K562 (cell line): Measurements from ENCODE around the gene ADAMTS7. TPM values are rescaled to one million over a fixed set of nuclear protein-coding genes. Genes with fewer than 3 reads are reported as not detected.
A peak's percentile ranks its signal among the peaks of the same experiment; 100 is the strongest.

Experiments
- ARID3B ChIP-seq: fragments of 250-450 bp; sonication (Bioruptor Pico); IDR thresholded peaks from 2 replicates; pipeline ENCODE4 v1.4.0; 2020; ENCODE audit warnings: borderline replicate concordance
- ATF1 ChIP-seq, 2 experiments: fragments of 450-650 bp in 1 of 2; IDR thresholded peaks; 2 replicates each; pipeline ENCODE4 v1.6.1; 2016; ENCODE audit warnings: missing compliant biosample characterization in 1 of 2, missing genetic modification characterization in 1 of 2
- ATF3 ChIP-seq, 2 experiments: fragments of 450-650 bp in 1 of 2; sonication (generic) in 1 of 2; formaldehyde crosslinking in 1 of 2; IDR thresholded peaks in 1 of 2; conservative IDR thresholded peaks in 1 of 2; 2 replicates each; pipeline versions ENCODE4 v1.6.1 to v1.8.1; 2016 to 2023; ENCODE audit warnings: mild to moderate bottlenecking in 2 of 2, moderate library complexity in 2 of 2, inconsistent platforms in 1 of 2, missing genetic modification reagents in 1 of 2
- CBX3 ChIP-seq, 2 experiments: IDR thresholded peaks; 1 replicate in 1 of 2; 2 replicates in 1 of 2; pipeline ENCODE4 v1.6.1; 2012; ENCODE audit warnings: inconsistent platforms in 2 of 2, low read length in 2 of 2, borderline replicate concordance in 1 of 2, control low read depth in 1 of 2
- CHCHD3 ChIP-seq: fragments of 250-450 bp; sonication (Bioruptor Pico); IDR thresholded peaks from 2 replicates; pipeline ENCODE4 v2.1.2; 2022; ENCODE audit warnings: mild to moderate bottlenecking
- GATAD2A ChIP-seq: fragments of 450-650 bp; IDR thresholded peaks from 2 replicates; pipeline ENCODE4 v1.6.1; 2017
- MTF1 ChIP-seq: fragments of 250-450 bp; sonication (Bioruptor Pico); IDR thresholded peaks from 2 replicates; pipeline ENCODE4 v1.9.0; 2021; ENCODE audit warnings: moderate library complexity, mild to moderate bottlenecking, inconsistent platforms, borderline replicate concordance
- NR2C1 ChIP-seq, 2 experiments: fragments of 450-650 bp; IDR thresholded peaks; 2 replicates each; pipeline ENCODE4 v1.6.1; 2017; ENCODE audit warnings: mild to moderate bottlenecking in 2 of 2, antibody characterized with exemption in 1 of 2, inconsistent platforms in 1 of 2, missing compliant biosample characterization in 1 of 2, missing genetic modification characterization in 1 of 2
- PRDM10 ChIP-seq: fragments of 450-650 bp; IDR thresholded peaks from 2 replicates; pipeline ENCODE4 v1.6.1; 2018; ENCODE audit not compliant: partially characterized antibody
- RAD21 ChIP-seq, 2 experiments: fragments of 250-450 bp in 1 of 2; fragments of 450-650 bp in 1 of 2; sonication (Bioruptor Pico) in 1 of 2; formaldehyde crosslinking in 1 of 2; IDR thresholded peaks in 1 of 2; conservative IDR thresholded peaks in 1 of 2; 2 replicates each; pipeline versions ENCODE4 v1.4.0 to v1.8.0; 2020 to 2022; ENCODE audit warnings: mild to moderate bottlenecking in 2 of 2, moderate library complexity in 1 of 2
- VEZF1 ChIP-seq: fragments of 200-800 bp; sonication (Bioruptor generic); IDR thresholded peaks from 2 replicates; pipeline ENCODE4 v1.6.1; 2017; ENCODE audit warnings: missing genetic modification characterization, missing compliant biosample characterization
- ZBTB9 ChIP-seq: fragments of 450-650 bp; formaldehyde crosslinking; IDR thresholded peaks from 2 replicates; pipeline ENCODE4 v1.4.0; 2020; ENCODE audit warnings: mild to moderate bottlenecking, moderate library complexity
- ZNF431 ChIP-seq: sonication (generic); formaldehyde crosslinking; IDR thresholded peaks from 2 replicates; pipeline ENCODE4 v1.8.0; 2022; ENCODE audit warnings: mild to moderate bottlenecking, missing genetic modification reagents
- ZNF445 ChIP-seq: fragments of 250-450 bp; sonication (Bioruptor Pico); IDR thresholded peaks from 2 replicates; pipeline ENCODE4 v1.4.0; 2020; ENCODE audit warnings: low read depth, mild to moderate bottlenecking, moderate library complexity
- ZZZ3 ChIP-seq: fragments of 450-650 bp; IDR thresholded peaks from 2 replicates; pipeline ENCODE4 v1.6.1; 2016; ENCODE audit warnings: antibody characterized with exemption, mild to moderate bottlenecking, moderate library complexity
- polyA plus RNA-seq, 8 experiments: library from polyadenylated mRNA; depleted of rRNA in 4 of 8; stranded (reverse) in 5 of 8; unstranded in 3 of 8; fragments of >200 nt; fragmentation: Nextera tagmentation in 2 of 8; fragmentation: Illumina TruSeq in 1 of 8; extraction: Ambion mirVana in 2 of 8; extraction: Trizol in 1 of 8; gene quantifications; 2 replicates each; pipeline versions ENCODE4 v1.2.1 to v1.2.3, GENCODE V29; 2011 to 2014; ENCODE audit warnings: inconsistent platforms in 1 of 8, missing spikeins in 1 of 8
- total RNA-seq, 7 experiments: library from RNA; depleted of rRNA in 6 of 7; stranded (reverse); fragments of >200 nt in 6 of 7; fragmentation: Illumina TruSeq in 2 of 7; extraction: Trizol in 2 of 7; gene quantifications; 2 replicates each; pipeline versions ENCODE4 v1.2.1 to v1.2.3, GENCODE V29; 2011 to 2021; ENCODE audit warnings: low replicate concordance in 1 of 7

Gene ADAMTS7
- total and polyA plus RNA-seq, 9 of the 15 experiments (the other 6 are each of a cell fraction or from before 2014, with no cell fraction given), result 0.05 to 0.07 TPM; not detected in 7

- no peak for TF ChIP-seq PRDM10
- TF ChIP-seq ZZZ3, result no peak
- TF ChIP-seq GATAD2A, result no peak
- TF ChIP-seq ZNF445 (CRISPR knock-in tag), result no peak
- TF ChIP-seq VEZF1 (CRISPR knock-in tag), result no peak; the same call in 1 of the 2 replicates
- TF ChIP-seq ZBTB9 (CRISPR knock-in tag), result no peak
- TF ChIP-seq CHCHD3 (CRISPR knock-in tag), result no peak
- TF ChIP-seq RAD21 (CRISPR knock-in tag; conservative IDR thresholded peaks at IDR 0.05 in 1 of 2, IDR thresholded peaks at IDR 0.05 in 1 of 2), result peak in 1 of 2 experiments; percentile 21; a peak in 1 of 4 replicates
- TF ChIP-seq ATF1 (CRISPR knock-in tag; IDR thresholded peaks at IDR 0.05), result no peak
- TF ChIP-seq ATF1 (tag; IDR thresholded peaks at IDR 0.05), result 0 out of 2 replicates have a peak, but pooled peaks have one; percentile 21
- no peak for TF ChIP-seq MTF1 (CRISPR knock-in tag)
- TF ChIP-seq ATF3 (IDR thresholded peaks at IDR 0.05), result no peak
- no peak for TF ChIP-seq ATF3 (CRISPR knock-in tag; conservative IDR thresholded peaks at IDR 0.05)
- no peak for TF ChIP-seq ARID3B (CRISPR knock-in tag)
- TF ChIP-seq ZNF431 (CRISPR knock-in tag), result no peak
- TF ChIP-seq NR2C1 (IDR thresholded peaks at IDR 0.05), result no peak
- TF ChIP-seq NR2C1 (tag; IDR thresholded peaks at IDR 0.05), result no peak
- no peak for TF ChIP-seq CBX3 (IDR thresholded peaks at IDR 0.05; ENCODE audit: borderline replicate concordance in 1 of 2, low read length in 2 of 2)
These were observed 48.9 kb upstream of the ADAMTS7 start (continued) for GRCh38 chr15:78859971-78860719.
